ENCODE results near the gene KCTD1.

The KCTD1 gene

GRCh38 chr18:26450989-26451682 lies 97.2 kb downstream of the KCTD1 start:
- TF ChIP-seq CTCF (IDR thresholded peaks at IDR 0.05; ENCODE audit: insufficient read depth, low read length, poor library complexity, severe bottlenecking), result no peak
- no peak for DNase-seq (ENCODE audit: extremely low read depth, insufficient read length)
- no peaks in the 10 kb centered on the region for H3K27me3 ChIP-seq (replicated peaks; ENCODE audit: control insufficient read depth, insufficient read depth, low read length)
- H3K36me3 ChIP-seq (ENCODE audit: control insufficient read depth, insufficient read depth, low read length), result no peaks in the 10 kb centered on the region
- H3K4me3 ChIP-seq (replicated peaks; ENCODE audit: low read depth, low read length), result no peak overlapping the region

- DNase-seq (ENCODE audit: extremely low read depth, insufficient read length), result no peak
- no peak for TF ChIP-seq CTCF (IDR thresholded peaks at IDR 0.05; ENCODE audit: insufficient read depth, low read length, poor library complexity, severe bottlenecking)
- Histone ChIP-seq H3K27me3 (replicated peaks; ENCODE audit: control insufficient read depth, insufficient read depth, low read length) (no peaks in the 10 kb centered on the region), H3K4me3 (replicated peaks; ENCODE audit: low read depth, low read length) (no peak overlapping the region), H3K36me3 (ENCODE audit: control insufficient read depth, insufficient read depth, low read length) (no peaks in the 10 kb centered on the region)
Measured at GRCh38 chr18:26448714-26449159, 99.6 kb downstream of the KCTD1 start.

- no peak for DNase-seq (ENCODE audit: extremely low read depth, insufficient read length)
- Histone ChIP-seq H3K36me3 (ENCODE audit: control insufficient read depth, insufficient read depth, low read length) (no peaks in the 10 kb centered on the region), H3K27me3 (replicated peaks; ENCODE audit: control insufficient read depth, insufficient read depth, low read length) (no peaks in the 10 kb centered on the region), H3K4me3 (replicated peaks; ENCODE audit: low read depth, low read length) (no peak overlapping the region)
- TF ChIP-seq CTCF (IDR thresholded peaks at IDR 0.05; ENCODE audit: insufficient read depth, low read length, poor library complexity, severe bottlenecking), result no peak
Measured at GRCh38 chr18:26443853-26444252, 104.5 kb downstream of the KCTD1 start.

GRCh38 chr18:26442126-26442525 lies 106.2 kb downstream of the KCTD1 start:
- Histone ChIP-seq H3K36me3 (ENCODE audit: control insufficient read depth, insufficient read depth, low read length) (no peaks in the 10 kb centered on the region), H3K27me3 (replicated peaks; ENCODE audit: control insufficient read depth, insufficient read depth, low read length) (no peaks in the 10 kb centered on the region), H3K4me3 (replicated peaks; ENCODE audit: low read depth, low read length) (no peak overlapping the region)
- no peak for TF ChIP-seq CTCF (IDR thresholded peaks at IDR 0.05; ENCODE audit: insufficient read depth, low read length, poor library complexity, severe bottlenecking)
- no peak for DNase-seq (ENCODE audit: extremely low read depth, insufficient read length)

- no peak for DNase-seq (ENCODE audit: extremely low read depth, insufficient read length)
- Histone ChIP-seq H3K4me3 (replicated peaks; ENCODE audit: low read depth, low read length) (no peak overlapping the region), H3K36me3 (ENCODE audit: control insufficient read depth, insufficient read depth, low read length) (no peaks in the 10 kb centered on the region), H3K27me3 (replicated peaks; ENCODE audit: control insufficient read depth, insufficient read depth, low read length) (no peaks in the 10 kb centered on the region)
- no peak for TF ChIP-seq CTCF (IDR thresholded peaks at IDR 0.05; ENCODE audit: insufficient read depth, low read length, poor library complexity, severe bottlenecking)
Measured at GRCh38 chr18:26440644-26441043, 107.7 kb downstream of the KCTD1 start.

GRCh38 chr18:26439537-26439936 lies 108.8 kb downstream of the KCTD1 start:
- DNase-seq (ENCODE audit: extremely low read depth, insufficient read length), result no peak
- TF ChIP-seq CTCF (IDR thresholded peaks at IDR 0.05; ENCODE audit: insufficient read depth, low read length, poor library complexity, severe bottlenecking), result no peak
- H3K36me3 ChIP-seq (ENCODE audit: control insufficient read depth, insufficient read depth, low read length), result no peaks in the 10 kb centered on the region
- H3K27me3 ChIP-seq (replicated peaks; ENCODE audit: control insufficient read depth, insufficient read depth, low read length), result no peaks in the 10 kb centered on the region
- H3K4me3 ChIP-seq (replicated peaks; ENCODE audit: low read depth, low read length), result no peak overlapping the region
